Amygdala (tissue), 56 donors: Measurements from ENCODE around the gene FLVCR2.
A peak's percentile ranks its signal among the peaks of the same experiment; 100 is the strongest.

ENCODE experiments used
- DNase-seq, 56 donors: peaks; one replicate each; lab custom pipeline; 2025; lab: John Stamatoyannopoulos, UW

Gene FLVCR2

GRCh38 chr14:75626396-75626795 is 48.0 kb downstream of the FLVCR2 start:
- DNase-seq: no peak

GRCh38 chr14:75626863-75627262 is 48.4 kb downstream of the FLVCR2 start:
- no peak for DNase-seq

GRCh38 chr14:75627406-75627805 is 49.0 kb downstream of the FLVCR2 start:
- DNase-seq: no peak

GRCh38 chr14:75628816-75629215 is 50.4 kb downstream of the FLVCR2 start:
- no peak for DNase-seq

GRCh38 chr14:75630695-75631452 is 52.5 kb downstream of the FLVCR2 start:
- DNase-seq: no peak

GRCh38 chr14:75631453-75631831 is 53.0 kb downstream of the FLVCR2 start:
- DNase-seq: no peak

GRCh38 chr14:75634848-75635247 is 56.4 kb downstream of the FLVCR2 start:
- DNase-seq: no peak

GRCh38 chr14:75636100-75636692 is 57.8 kb downstream of the FLVCR2 start:
- DNase-seq: peak in 40 of 56 donors; percentile 1 to 64 (median 30)

- DNase-seq: no peak
Observed at GRCh38 chr14:75640876-75641275, 62.5 kb downstream of the FLVCR2 start.

GRCh38 chr14:75643985-75644384 is 65.6 kb downstream of the FLVCR2 start:
- no peak for DNase-seq

- no peak for DNase-seq
Observed at GRCh38 chr14:75645056-75645455, 66.6 kb downstream of the FLVCR2 start.

GRCh38 chr14:75646762-75647161 is 68.3 kb downstream of the FLVCR2 start:
- no peak for DNase-seq

- no peak for DNase-seq
Observed at GRCh38 chr14:75647640-75648039, 69.2 kb downstream of the FLVCR2 start.

GRCh38 chr14:75648066-75648838 is 69.8 kb downstream of the FLVCR2 start:
- peak in 5 of 56 donors; percentile 0 to 23 (median 4) for DNase-seq

- DNase-seq: no peak
Observed at GRCh38 chr14:75649337-75649736, 70.9 kb downstream of the FLVCR2 start.

- DNase-seq: no peak
Observed at GRCh38 chr14:75649773-75650172, 71.4 kb downstream of the FLVCR2 start.

- no peak for DNase-seq
Observed at GRCh38 chr14:75650253-75651058, 72.0 kb downstream of the FLVCR2 start.

GRCh38 chr14:75653563-75653962 is 75.1 kb downstream of the FLVCR2 start:
- no peak for DNase-seq

- peak in 53 of 56 donors; percentile 3 to 85 (median 49) for DNase-seq
Observed at GRCh38 chr14:75654127-75654732, 75.8 kb downstream of the FLVCR2 start.

- no peak for DNase-seq
Observed at GRCh38 chr14:75655235-75655634, 76.8 kb downstream of the FLVCR2 start.
